ENCODE data around the gene ARSG. TPM values are rescaled to one million over a fixed set of nuclear protein-coding genes. Genes with fewer than 3 reads are reported as not detected.

The ARSG gene
- polyA plus RNA-seq, 1 donor (not counting 4 experiments of a cell fraction or from before 2014, with no cell fraction given) = 0.41 TPM

DNA sequence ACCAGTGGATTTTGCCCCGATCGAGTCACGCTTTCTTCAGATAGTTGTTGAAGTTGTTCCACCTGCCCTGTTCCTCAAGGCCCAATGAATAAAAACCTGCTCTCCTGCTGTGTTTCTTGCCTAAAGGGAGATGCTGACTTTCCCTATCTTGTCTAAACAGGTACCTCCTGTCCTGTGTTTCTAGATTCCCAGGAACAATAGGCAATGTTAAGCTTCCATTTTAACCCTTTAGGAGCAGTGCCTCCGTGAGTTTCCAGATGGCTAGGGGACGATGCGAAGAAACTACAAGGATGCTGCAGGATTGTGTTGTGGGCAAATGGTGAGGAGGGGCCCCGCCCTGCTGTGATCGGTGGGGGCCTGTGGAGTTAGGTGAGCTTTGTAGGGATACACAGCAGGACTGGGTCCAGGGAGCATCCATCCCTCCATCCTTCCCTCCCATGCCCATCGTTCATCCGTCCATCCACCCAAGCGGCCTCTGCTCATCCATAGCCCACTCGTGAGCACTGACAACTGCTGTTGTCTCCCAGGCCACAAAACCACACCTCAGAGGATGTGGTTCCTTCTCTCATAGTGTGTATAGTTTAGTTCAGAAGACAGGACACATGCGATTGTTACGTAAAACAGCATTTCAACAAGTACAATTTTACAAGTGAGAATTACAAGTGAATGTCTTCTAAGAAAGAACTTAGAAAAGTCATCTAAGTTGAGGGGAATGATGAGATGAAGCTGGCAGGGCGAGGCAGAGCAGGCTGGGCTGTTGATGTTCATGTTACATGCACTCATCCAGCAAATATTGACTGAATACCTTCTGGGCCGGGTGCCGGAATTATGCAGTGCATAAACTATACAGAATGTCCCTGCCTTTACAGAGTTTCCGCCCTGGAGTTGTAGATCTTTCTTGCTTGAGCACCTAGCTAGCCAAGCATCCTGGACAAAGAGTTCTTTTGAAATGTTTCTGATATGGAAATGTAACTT is 5.2 kb downstream of the ARSG start:
- dilution Hi-C loops (cut with MboI; ENCODE audit: extremely low pct_ligation_motif_present, low sequenced_read_pairs) = no loop called here
- Histone ChIP-seq H3K4me1 (ENCODE audit: control insufficient read depth, extremely low read depth, insufficient read depth, low read length) (no peaks in the 10 kb centered on the region), H3K27ac (ENCODE audit: control insufficient read depth, insufficient read depth, low read length) (no peak overlapping the region), H3K36me3 (ENCODE audit: control insufficient read depth in 2 of 2, extremely low read depth in 1 of 2, insufficient read depth in 2 of 2, low read length in 2 of 2) (no peaks in the 10 kb centered on the region), H4K20me1 (ENCODE audit: control insufficient read depth, extremely low read depth, insufficient read depth, low read length) (no peaks in the 10 kb centered on the region), H3K9me1 (ENCODE audit: control insufficient read depth, extremely low read depth, insufficient read depth, low read length) (no peaks in the 10 kb centered on the region), H2AFZ (ENCODE audit: control insufficient read depth, low read length) (no peak overlapping the region), H3K9ac (ENCODE audit: control insufficient read depth, extremely low read depth, insufficient read depth, low read length) (no peak overlapping the region), H3K27me3 (ENCODE audit: control insufficient read depth, extremely low read depth, insufficient read depth, low read length) (peaks cover 31% of the 10 kb centered on the region), H3K4me3 (ENCODE audit: control insufficient read depth in 2 of 3, extremely low read depth in 1 of 3, insufficient read depth in 2 of 3, low read depth in 1 of 3, low read length in 3 of 3) (no peak overlapping the region), H3K4me2 (ENCODE audit: control insufficient read depth, extremely low read depth, insufficient read depth, low read depth, low read length) (no peak overlapping the region), H3K79me2 (ENCODE audit: control insufficient read depth, insufficient read depth, low read length) (no peaks in the 10 kb centered on the region), H3K9me3 (ENCODE audit: control insufficient read depth, low read depth, low read length) (no peaks in the 10 kb centered on the region)
- DNase-seq (ENCODE audit: low read depth, low spot score) = no peak
- FAIRE-seq = no peak
- no peak for TF ChIP-seq EZH2 (IDR thresholded peaks at IDR 0.05; ENCODE audit: low read length)
- no peak for TF ChIP-seq CTCF (optimal IDR thresholded peaks at IDR 0.05 in 1 of 3, IDR thresholded peaks at IDR 0.05 in 1 of 3, conservative IDR thresholded peaks at IDR 0.05 in 1 of 3; ENCODE audit: extremely low read depth in 1 of 3, insufficient read depth in 2 of 3, low read length in 3 of 3)

- DNase-seq (ENCODE audit: low read depth, low spot score) (no peak), FAIRE-seq (no peak)
- H2AFZ ChIP-seq (ENCODE audit: control insufficient read depth, low read length) = no peak overlapping the region
- no peak overlapping the region for H3K4me3 ChIP-seq (ENCODE audit: control insufficient read depth in 2 of 3, extremely low read depth in 1 of 3, insufficient read depth in 2 of 3, low read depth in 1 of 3, low read length in 3 of 3)
- H3K9ac ChIP-seq (ENCODE audit: control insufficient read depth, extremely low read depth, insufficient read depth, low read length) = no peak overlapping the region
- H3K4me1 ChIP-seq (ENCODE audit: control insufficient read depth, extremely low read depth, insufficient read depth, low read length) = no peaks in the 10 kb centered on the region
- no peak overlapping the region for H3K27ac ChIP-seq (ENCODE audit: control insufficient read depth, insufficient read depth, low read length)
- H3K4me2 ChIP-seq (ENCODE audit: control insufficient read depth, extremely low read depth, insufficient read depth, low read depth, low read length) = no peak overlapping the region
- no peaks in the 10 kb centered on the region for H3K9me3 ChIP-seq (ENCODE audit: control insufficient read depth, low read depth, low read length)
- peaks cover 24% of the 10 kb centered on the region for H3K27me3 ChIP-seq (ENCODE audit: control insufficient read depth, extremely low read depth, insufficient read depth, low read length)
- H3K9me1 ChIP-seq (ENCODE audit: control insufficient read depth, extremely low read depth, insufficient read depth, low read length) = no peaks in the 10 kb centered on the region
- no peaks in the 10 kb centered on the region for H4K20me1 ChIP-seq (ENCODE audit: control insufficient read depth, extremely low read depth, insufficient read depth, low read length)
- no peaks in the 10 kb centered on the region for H3K79me2 ChIP-seq (ENCODE audit: control insufficient read depth, insufficient read depth, low read length)
- dilution Hi-C loops (cut with MboI; ENCODE audit: extremely low pct_ligation_motif_present, low sequenced_read_pairs) = no loop called here
- TF ChIP-seq CTCF (optimal IDR thresholded peaks at IDR 0.05 in 1 of 3, IDR thresholded peaks at IDR 0.05 in 1 of 3, conservative IDR thresholded peaks at IDR 0.05 in 1 of 3; ENCODE audit: extremely low read depth in 1 of 3, insufficient read depth in 2 of 3, low read length in 3 of 3) = no peak
- H3K36me3 ChIP-seq (ENCODE audit: control insufficient read depth in 2 of 2, extremely low read depth in 1 of 2, insufficient read depth in 2 of 2, low read length in 2 of 2) = no peaks in the 10 kb centered on the region
Observed at GRCh38 chr17:68297195-68297594, 5.9 kb downstream of the ARSG start.
